IMR-90 (cell line): ENCODE measurements around the gene ACACB. TPM values are rescaled to one million over a fixed set of nuclear protein-coding genes. Genes with fewer than 3 reads are reported as not detected.

Experiments used
- ATAC-seq: fragments of 200-7000 bp; cut with Tn5 transposase; 2 replicates; pipeline ENCODE4 v1.9.1; 2020; ENCODE audit warnings: low read depth, mild to moderate bottlenecking, moderate library complexity
- BruUV-seq: library from RNA; stranded (reverse); fragments of 400-500 nt; replicated peaks from 2 replicates; lab custom pipeline; 2021; lab: Mats Ljungman, UMichigan
- CTCF ChIA-PET: fragments of 300-600 bp; formaldehyde crosslinking; extraction: SDS; loops from one replicate; lab custom pipeline; 2021; ENCODE audit warnings: antibody characterized with exemption; lab: Yijun Ruan, JAX
- POLR2A ChIA-PET: fragments of 300-600 bp; sonication (Branson Sonifier 250); formaldehyde crosslinking; loops from one replicate; lab custom pipeline; 2022; ENCODE audit warnings: antibody characterized with exemption; ENCODE audit not compliant: unreplicated experiment; lab: Charles Lee
- DNase-seq: peaks from one replicate; pipeline ENCODE4 v3.0.0; 2013
- H2AFZ ChIP-seq: replicated peaks from 2 replicates; pipeline ENCODE3; 2013; ENCODE audit warnings: low read length, mild to moderate bottlenecking; ENCODE audit not compliant: poor library complexity
- H2AK5ac ChIP-seq: 2 replicates; pipeline ENCODE4 v1.6.1; 2013; ENCODE audit warnings: low read depth, low read length, inconsistent platforms
- H2AK9ac ChIP-seq: replicated peaks from 2 replicates; pipeline ENCODE3; 2013; ENCODE audit warnings: mild to moderate bottlenecking, low read depth, low read length, moderate library complexity; ENCODE audit not compliant: poor library complexity
- H2BK120ac ChIP-seq: 2 replicates; pipeline ENCODE4 v1.6.1; 2013; ENCODE audit warnings: low read depth, low read length, inconsistent platforms
- H2BK15ac ChIP-seq: 3 replicates; pipeline ENCODE4 v1.6.1; 2013; ENCODE audit warnings: low read depth, low read length, inconsistent platforms
- H2BK20ac ChIP-seq: 2 replicates; pipeline ENCODE4 v1.6.1; 2013; ENCODE audit warnings: low read depth, mild to moderate bottlenecking, inconsistent platforms, low read length, moderate library complexity
- H2BK5ac ChIP-seq: 2 replicates; pipeline ENCODE4 v1.6.1; 2013; ENCODE audit warnings: mild to moderate bottlenecking, low read depth, low read length, inconsistent platforms; ENCODE audit not compliant: poor library complexity, severe bottlenecking
- H3K14ac ChIP-seq: replicated peaks from 2 replicates; pipeline ENCODE4 v1.6.1; 2013; ENCODE audit warnings: low read depth, low read length, inconsistent platforms
- H3K18ac ChIP-seq: 2 replicates; pipeline ENCODE4 v1.6.1; 2013; ENCODE audit warnings: low read depth, low read length, control low read depth
- H3K23ac ChIP-seq: 2 replicates; pipeline ENCODE4 v1.6.1; 2013; ENCODE audit warnings: low read depth, low read length, inconsistent platforms
- H3K27ac ChIP-seq: 2 replicates; pipeline ENCODE4 v1.5.1; 2013; ENCODE audit warnings: mild to moderate bottlenecking, control low read depth, low read length; ENCODE audit not compliant: insufficient read depth
- H3K27me3 ChIP-seq: 2 replicates; pipeline ENCODE4 v1.6.1; 2013; ENCODE audit warnings: low read length; ENCODE audit not compliant: control insufficient read depth, insufficient read depth
- H3K36me3 ChIP-seq: 2 replicates; pipeline ENCODE4 v1.6.1; 2013; ENCODE audit warnings: low read length, mixed read lengths; ENCODE audit not compliant: control insufficient read depth, insufficient read depth
- H3K4ac ChIP-seq: 2 replicates; pipeline ENCODE4 v1.6.1; 2013; ENCODE audit warnings: low read depth, low read length, inconsistent platforms
- H3K4me1 ChIP-seq: 2 replicates; pipeline ENCODE4 v1.6.1; 2013; ENCODE audit warnings: low read length, mixed read lengths; ENCODE audit not compliant: control insufficient read depth, insufficient read depth
- H3K4me2 ChIP-seq: 2 replicates; pipeline ENCODE4 v1.6.1; 2013; ENCODE audit warnings: low read depth, mild to moderate bottlenecking, control low read depth, low read length, moderate library complexity
- H3K4me3 ChIP-seq: 2 replicates; pipeline ENCODE4 v1.5.1; 2013; ENCODE audit warnings: low read depth, mild to moderate bottlenecking, control low read depth, low read length, moderate library complexity; ENCODE audit not compliant: insufficient read depth
- H3K56ac ChIP-seq: 2 replicates; pipeline ENCODE4 v1.6.1; 2013; ENCODE audit warnings: low read length, inconsistent platforms; ENCODE audit not compliant: insufficient read depth; ENCODE audit errors: extremely low read depth
- H3K79me1 ChIP-seq, 2 experiments: 2 replicates each; pipeline ENCODE4 v1.6.1; 2013; ENCODE audit warnings: low read length in 2 of 2, inconsistent platforms in 1 of 2, low read depth in 1 of 2
- H3K9ac ChIP-seq: 2 replicates; pipeline ENCODE4 v1.6.1; 2013; ENCODE audit warnings: low read depth, low read length, control low read depth
- H3K9me1 ChIP-seq: 2 replicates; pipeline ENCODE4 v1.6.1; 2013; ENCODE audit warnings: low read length, inconsistent platforms; ENCODE audit not compliant: insufficient read depth
- H3K9me3 ChIP-seq: 2 replicates; pipeline ENCODE4 v1.6.1; 2013; ENCODE audit warnings: low read length; ENCODE audit not compliant: control insufficient read depth, insufficient read depth
- H4K20me1 ChIP-seq: 2 replicates; pipeline ENCODE4 v1.6.1; 2013; ENCODE audit warnings: low read length, inconsistent platforms; ENCODE audit not compliant: insufficient read depth
- H4K5ac ChIP-seq: 2 replicates; pipeline ENCODE4 v1.6.1; 2013; ENCODE audit warnings: mild to moderate bottlenecking, low read depth, low read length, control low read depth
- H4K8ac ChIP-seq, 2 experiments: 2 replicates each; pipeline ENCODE4 v1.6.1; 2013; ENCODE audit warnings: low read depth in 2 of 2, low read length in 2 of 2, control low read depth in 1 of 2, inconsistent platforms in 1 of 2
- H4K91ac ChIP-seq: 2 replicates; pipeline ENCODE4 v1.6.1; 2013; ENCODE audit warnings: low read depth, low read length, inconsistent platforms; ENCODE audit not compliant: insufficient read depth
- BHLHE40 ChIP-seq: fragments of 150-350 bp; IDR thresholded peaks from 2 replicates; pipeline ENCODE4 v1.6.1; 2016; ENCODE audit warnings: mild to moderate bottlenecking, low read depth, low read length
- CEBPB ChIP-seq: IDR thresholded peaks from 2 replicates; pipeline ENCODE4 v1.6.1; 2012; ENCODE audit warnings: low read depth, low read length, improper control_type of control experiment
- CHD1 ChIP-seq: IDR thresholded peaks from 2 replicates; pipeline ENCODE4 v1.6.1; 2012; ENCODE audit warnings: low read depth, low read length, improper control_type of control experiment
- FOS ChIP-seq: fragments of 150-350 bp; IDR thresholded peaks from 2 replicates; pipeline ENCODE4 v1.6.1; 2016; ENCODE audit warnings: low read depth, low read length
- MAFK ChIP-seq: IDR thresholded peaks from 2 replicates; pipeline ENCODE4 v1.6.1; 2012; ENCODE audit warnings: low read depth, low read length, improper control_type of control experiment
- MAZ ChIP-seq: IDR thresholded peaks from 2 replicates; pipeline ENCODE4 v1.6.1; 2012; ENCODE audit warnings: low read depth, mild to moderate bottlenecking, low read length, improper control_type of control experiment, moderate library complexity, borderline replicate concordance
- MXI1 ChIP-seq: IDR thresholded peaks from 2 replicates; pipeline ENCODE4 v1.6.1; 2012; ENCODE audit warnings: low read depth, mild to moderate bottlenecking, low read length, moderate library complexity, borderline replicate concordance
- NFE2L2 ChIP-seq: fragments of 150-350 bp; IDR thresholded peaks from 2 replicates; pipeline ENCODE4 v1.6.1; 2016; ENCODE audit warnings: low read depth, mild to moderate bottlenecking, low read length
- POLR2A ChIP-seq: IDR thresholded peaks from 2 replicates; pipeline ENCODE4 v1.6.1; 2012; ENCODE audit warnings: mild to moderate bottlenecking, low read depth, low read length
- RAD21 ChIP-seq: IDR thresholded peaks from 2 replicates; pipeline ENCODE4 v1.6.1; 2012; ENCODE audit warnings: low read length, improper control_type of control experiment
- RCOR1 ChIP-seq: IDR thresholded peaks from 2 replicates; pipeline ENCODE4 v1.6.1; 2012; ENCODE audit warnings: mild to moderate bottlenecking, low read length, improper control_type of control experiment; ENCODE audit not compliant: insufficient replicate concordance
- RFX5 ChIP-seq: IDR thresholded peaks from 2 replicates; pipeline ENCODE4 v1.8.0; 2012; ENCODE audit warnings: low read depth, mild to moderate bottlenecking, low read length, moderate library complexity
- SMC3 ChIP-seq: fragments of 150-350 bp; IDR thresholded peaks from 2 replicates; pipeline ENCODE4 v1.6.1; 2016; ENCODE audit warnings: low read depth, mild to moderate bottlenecking, antibody characterized with exemption, low read length, moderate library complexity
- USF2 ChIP-seq: fragments of 150-350 bp; IDR thresholded peaks from 2 replicates; pipeline ENCODE4 v1.6.1; 2017; ENCODE audit warnings: mild to moderate bottlenecking, antibody characterized with exemption, low read length, low read depth
- WGBS, 2 experiments: methylation state at CpG; one replicate each; pipeline versions ENCODE4 v1.1.5 to v1.1.7; 2013; ENCODE audit warnings: missing lambda C conversion rate in 2 of 2; ENCODE audit not compliant: insufficient read length in 1 of 2; ENCODE audit errors: extremely low coverage in 2 of 2; 5-methylcytosine and 5-hydroxymethylcytosine counted together
- dilution Hi-C: fragments of 300-500 bp; cut with HindIII; formaldehyde crosslinking; loops from one replicate; pipeline ENCODE4 v1.14.3; 2018; ENCODE audit warnings: low sequenced_read_pairs; ENCODE audit not compliant: unreplicated experiment
- in situ Hi-C: fragments of 300-500 bp; cut with MboI; formaldehyde crosslinking; loops from 3 replicates; pipeline ENCODE4 v1.14.3; 2019; ENCODE audit warnings: low sequenced_read_pairs, inconsistent platforms, mixed read lengths
- intact Hi-C: fragments of 100-400 bp; cut with micrococcal nuclease; formaldehyde crosslinking; loops from 2 replicates; pipeline ENCODE4 v1.10.0; 2022
- polyA plus RNA-seq, 3 experiments: library from polyadenylated mRNA; depleted of rRNA; stranded (reverse); fragments of >200 nt; gene quantifications; 2 replicates each; pipeline ENCODE4 v1.2.3, GENCODE V29; 2012; ENCODE audit warnings: low replicate concordance in 1 of 3
- total RNA-seq: library from RNA; depleted of rRNA; stranded (reverse); fragments of >200 nt; gene quantifications from 2 replicates; pipeline ENCODE4 v1.2.3, GENCODE V29; 2012
- TF ChIP-seq, protein P1 (sequence below): fragments of 150-350 bp; IDR thresholded peaks from 2 replicates; pipeline ENCODE4 v1.6.1; 2016; ENCODE audit warnings: low read depth, mild to moderate bottlenecking, low read length, moderate library complexity, borderline replicate concordance
- TF ChIP-seq, protein P2 (sequence below): conservative IDR thresholded peaks from 2 replicates; pipeline ENCODE4 v1.5.1; 2012; ENCODE audit warnings: mild to moderate bottlenecking, low read depth, low read length, improper control_type of control experiment

ACACB gene
- total and polyA plus RNA-seq, 2 of the 4 experiments (the other 2 are of a cell fraction) = 2.0 to 2.1 TPM

- no peaks in the 10 kb centered on the region for H3K36me3 ChIP-seq
- no peak overlapping the region for H3K18ac ChIP-seq
- H2BK15ac ChIP-seq = no peak overlapping the region
- no peak for ATAC-seq
- intact Hi-C loops = no loop called here
- H3K14ac ChIP-seq = no peak overlapping the region
- ChIA-PET POLR2A (no interaction called here), CTCF (no interaction called here)
- dilution Hi-C loops = no loop called here
- no peak overlapping the region for H3K23ac ChIP-seq
- in situ Hi-C loops = no loop called here
- H4K5ac ChIP-seq = no peak overlapping the region
- no CpG with 5 or more reads among the region's 5 CpGs for WGBS, 2 experiments
- no peak overlapping the region for H2BK5ac ChIP-seq
- BruUV-seq = no TSS peak
- H2BK120ac ChIP-seq = no peak overlapping the region
- H3K79me1 ChIP-seq = no peaks in the 10 kb centered on the region
- no peaks in the 10 kb centered on the region for H4K20me1 ChIP-seq
- H4K8ac ChIP-seq = no peak overlapping the region
- H3K27ac ChIP-seq = no peak overlapping the region
- no peak overlapping the region for H3K9ac ChIP-seq
- no peak overlapping the region for H3K4ac ChIP-seq
- H3K9me3 ChIP-seq = no peaks in the 10 kb centered on the region
- H3K27me3 ChIP-seq = peaks cover 37% of the 10 kb centered on the region
- H3K9me1 ChIP-seq = no peaks in the 10 kb centered on the region
- H2AK9ac ChIP-seq = no peak overlapping the region
- no peak overlapping the region for H3K4me2 ChIP-seq
- DNase-seq = no peak
- H3K4me1 ChIP-seq = no peaks in the 10 kb centered on the region
- H4K91ac ChIP-seq = no peak overlapping the region
- no peak overlapping the region for H2BK20ac ChIP-seq
- H2AK5ac ChIP-seq = no peak overlapping the region
- H2AFZ ChIP-seq = no peak overlapping the region
- TF ChIP-seq CHD1 (no peak), MAFK (no peak), RAD21 (no peak), FOS (no peak), RCOR1 (no peak), POLR2A (no peak), NFE2L2 (no peak), MXI1 (no peak), RFX5 (no peak), CEBPB (no peak), MAZ (no peak), BHLHE40 (no peak), SMC3 (no peak), USF2 (no peak)
- TF ChIP-seq, protein P1, sequence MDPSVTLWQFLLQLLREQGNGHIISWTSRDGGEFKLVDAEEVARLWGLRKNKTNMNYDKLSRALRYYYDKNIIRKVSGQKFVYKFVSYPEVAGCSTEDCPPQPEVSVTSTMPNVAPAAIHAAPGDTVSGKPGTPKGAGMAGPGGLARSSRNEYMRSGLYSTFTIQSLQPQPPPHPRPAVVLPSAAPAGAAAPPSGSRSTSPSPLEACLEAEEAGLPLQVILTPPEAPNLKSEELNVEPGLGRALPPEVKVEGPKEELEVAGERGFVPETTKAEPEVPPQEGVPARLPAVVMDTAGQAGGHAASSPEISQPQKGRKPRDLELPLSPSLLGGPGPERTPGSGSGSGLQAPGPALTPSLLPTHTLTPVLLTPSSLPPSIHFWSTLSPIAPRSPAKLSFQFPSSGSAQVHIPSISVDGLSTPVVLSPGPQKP = no peak
- TF ChIP-seq, protein P2, sequence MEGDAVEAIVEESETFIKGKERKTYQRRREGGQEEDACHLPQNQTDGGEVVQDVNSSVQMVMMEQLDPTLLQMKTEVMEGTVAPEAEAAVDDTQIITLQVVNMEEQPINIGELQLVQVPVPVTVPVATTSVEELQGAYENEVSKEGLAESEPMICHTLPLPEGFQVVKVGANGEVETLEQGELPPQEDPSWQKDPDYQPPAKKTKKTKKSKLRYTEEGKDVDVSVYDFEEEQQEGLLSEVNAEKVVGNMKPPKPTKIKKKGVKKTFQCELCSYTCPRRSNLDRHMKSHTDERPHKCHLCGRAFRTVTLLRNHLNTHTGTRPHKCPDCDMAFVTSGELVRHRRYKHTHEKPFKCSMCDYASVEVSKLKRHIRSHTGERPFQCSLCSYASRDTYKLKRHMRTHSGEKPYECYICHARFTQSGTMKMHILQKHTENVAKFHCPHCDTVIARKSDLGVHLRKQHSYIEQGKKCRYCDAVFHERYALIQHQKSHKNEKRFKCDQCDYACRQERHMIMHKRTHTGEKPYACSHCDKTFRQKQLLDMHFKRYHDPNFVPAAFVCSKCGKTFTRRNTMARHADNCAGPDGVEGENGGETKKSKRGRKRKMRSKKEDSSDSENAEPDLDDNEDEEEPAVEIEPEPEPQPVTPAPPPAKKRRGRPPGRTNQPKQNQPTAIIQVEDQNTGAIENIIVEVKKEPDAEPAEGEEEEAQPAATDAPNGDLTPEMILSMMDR = no peak
- H3K56ac ChIP-seq = no peak overlapping the region
- H3K4me3 ChIP-seq = no peak overlapping the region
These were observed 186.4 kb downstream of the ACACB start for GRCh38 chr12:109302770-109303169.
